SK-N-MC (cell line): ENCODE measurements around the gene NFATC1.

ENCODE experiments used
- EZH2 ChIP-seq: fragments of 200-600 bp; sonication (generic); IDR thresholded peaks from one replicate; pipeline ENCODE4 v1.6.1; 2017; ENCODE audit warnings: antibody characterized with exemption
- POLR2AphosphoS5 ChIP-seq: IDR thresholded peaks from 2 replicates; pipeline ENCODE4 v1.6.1; 2012; ENCODE audit warnings: mild to moderate bottlenecking, low read depth, low read length, borderline replicate concordance

- TF ChIP-seq POLR2AphosphoS5: no peak
- no peak for TF ChIP-seq EZH2
These were observed 22.0 kb upstream of the NFATC1 start for GRCh38 chr18:79373736-79374135.
